Activated CD4-positive, alpha-beta T cell treated with anti-CD3 and anti-CD28 coated beads for 36 hours (primary cell): ENCODE measurements around the gene DIP2C. TPM values are rescaled to one million over a fixed set of nuclear protein-coding genes. Genes with fewer than 3 reads are reported as not detected.
"Not testable (repeated sequence)": the region's sequence is repeated elsewhere in the genome, so short reads cannot be mapped to it uniquely, and the experiment has no call there.

Experiments used
- ATAC-seq: fragments of 200-7000 bp; cut with Tn5 transposase; one replicate; pipeline ENCODE4 v1.10.0; 2021; ENCODE audit warnings: mild to moderate bottlenecking, moderate library complexity
- CTCF ChIA-PET: fragments of 350-600 bp; sonication (Branson Sonifier 250); formaldehyde crosslinking; loops from one replicate; lab custom pipeline; 2021; ENCODE audit warnings: antibody characterized with exemption; lab: Charles Lee
- POLR2A ChIA-PET: fragments of 350-600 bp; sonication (Branson Sonifier 250); formaldehyde crosslinking; loops from one replicate; lab custom pipeline; 2021; ENCODE audit warnings: antibody characterized with exemption, inconsistent platforms; lab: Charles Lee
- DNase-seq: peaks from one replicate; pipeline ENCODE4 v3.0.0-alpha.2; 2020
- H3K27ac Mint-ChIP-seq: one replicate; pipeline ENCODE4 v1.8.0; 2021; ENCODE audit warnings: mixed read lengths
- H3K27me3 Mint-ChIP-seq: one replicate; pipeline ENCODE4 v1.8.0; 2021; ENCODE audit warnings: mixed read lengths
- H3K36me3 Mint-ChIP-seq: one replicate; pipeline ENCODE4 v1.8.0; 2021; ENCODE audit warnings: low read depth, mixed read lengths
- H3K4me1 Mint-ChIP-seq: one replicate; pipeline ENCODE4 v1.8.0; 2021; ENCODE audit warnings: mixed read lengths
- H3K4me3 Mint-ChIP-seq: one replicate; pipeline ENCODE4 v1.8.0; 2021; ENCODE audit warnings: mild to moderate bottlenecking, moderate library complexity, mixed read lengths
- H3K9me3 Mint-ChIP-seq: one replicate; pipeline ENCODE4 v1.8.0; 2021; ENCODE audit warnings: low read depth, mixed read lengths
- intact Hi-C, 2 experiments: fragments of 100-400 bp; cut with DNase I in 1 of 2; cut with micrococcal nuclease in 1 of 2; formaldehyde crosslinking; loops; one replicate each; pipeline versions ENCODE4 v1.14.2 to v1.15.1; 2022 to 2024; cut with DNase I, micrococcal nuclease
- total RNA-seq, 2 experiments: library from RNA; stranded (reverse); gene quantifications; one replicate each; pipeline ENCODE4 v1.2.3, GENCODE V29; 2021

The DIP2C gene
- total RNA-seq, 2 experiments from 2014 or later = 0.76 to 0.94 TPM

GRCh38 chr10:351770-352334 is 337.6 kb downstream of the DIP2C start:
- H3K27me3 Mint-ChIP-seq = no peaks in the 10 kb centered on the region
- H3K4me1 Mint-ChIP-seq = peaks cover 17% of the 10 kb centered on the region
- CTCF ChIA-PET = no interaction called here
- peak overlapping the region; percentile 17 for H3K27ac Mint-ChIP-seq
- intact Hi-C loops = no loop called here
- ATAC-seq (peak; percentile 81), DNase-seq (peak; percentile 49)
- no peak overlapping the region for H3K4me3 Mint-ChIP-seq
- POLR2A ChIA-PET = interaction anchor here (0.7 kb wide), 1 partner anchor 34 kb away, joined by 3 read pairs; no protein-coding TSS in a partner anchor
- H3K36me3 Mint-ChIP-seq = no peaks in the 10 kb centered on the region
- H3K9me3 Mint-ChIP-seq = no peaks in the 10 kb centered on the region

DNA sequence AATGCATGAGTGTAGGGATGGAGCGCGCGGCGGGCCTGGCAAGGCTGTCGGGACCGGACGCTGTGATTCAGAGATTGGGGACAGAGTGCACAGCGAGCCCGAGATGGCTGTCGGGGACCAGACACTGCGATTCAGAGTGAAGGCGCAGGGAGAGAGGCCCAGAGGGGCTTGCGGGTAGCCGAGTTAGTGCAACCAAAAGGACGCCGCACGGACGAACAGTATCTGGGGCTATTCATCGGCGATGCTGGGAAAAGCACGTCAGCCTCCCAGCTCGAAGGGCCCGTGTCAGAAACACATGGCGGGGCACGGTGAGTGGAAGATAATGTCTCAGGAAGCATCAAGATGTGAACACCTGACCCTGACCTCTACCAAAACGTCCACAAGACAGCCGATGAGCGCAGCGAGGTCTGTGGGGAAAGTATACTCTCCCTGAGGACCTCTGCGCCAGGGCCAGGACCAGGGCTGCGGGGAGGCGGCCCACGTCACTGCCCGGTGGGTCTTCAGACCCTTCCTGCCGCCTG is 338.4 kb downstream of the DIP2C start:
- POLR2A ChIA-PET = no interaction called here
- intact Hi-C loops = no loop called here

GRCh38 chr10:349081-349480 is 340.4 kb downstream of the DIP2C start:
- CTCF ChIA-PET = no interaction called here
- peaks cover 17% of the 10 kb centered on the region for H3K4me1 Mint-ChIP-seq
- DNase-seq (no peak), ATAC-seq (no peak)
- H3K9me3 Mint-ChIP-seq = no peaks in the 10 kb centered on the region
- no peak overlapping the region for H3K27ac Mint-ChIP-seq
- H3K36me3 Mint-ChIP-seq = no peaks in the 10 kb centered on the region
- intact Hi-C loops = no loop called here
- POLR2A ChIA-PET = no interaction called here
- H3K4me3 Mint-ChIP-seq = no peak overlapping the region
- H3K27me3 Mint-ChIP-seq = no peaks in the 10 kb centered on the region

More for the DNA sequence above, 338.4 kb downstream of the DIP2C start:
- Mint-ChIP-seq H3K4me1 (peaks cover 17% of the 10 kb centered on the region), H3K27ac (no peak overlapping the region), H3K27me3 (no peaks in the 10 kb centered on the region), H3K36me3 (no peaks in the 10 kb centered on the region), H3K4me3 (no peak overlapping the region), H3K9me3 (no peaks in the 10 kb centered on the region)
- no peak for DNase-seq
- ATAC-seq = no peak
- CTCF ChIA-PET = no interaction called here

GRCh38 chr10:348456-348855 is 341.0 kb downstream of the DIP2C start:
- DNase-seq (no peak), ATAC-seq (no peak)
- no peaks in the 10 kb centered on the region for H3K9me3 Mint-ChIP-seq
- ChIA-PET CTCF (no interaction called here), POLR2A (no interaction called here)
- H3K27me3 Mint-ChIP-seq = no peaks in the 10 kb centered on the region
- no peaks in the 10 kb centered on the region for H3K36me3 Mint-ChIP-seq
- no peak overlapping the region for H3K27ac Mint-ChIP-seq
- H3K4me1 Mint-ChIP-seq = peaks cover 17% of the 10 kb centered on the region
- intact Hi-C loops = no loop called here
- no peak overlapping the region for H3K4me3 Mint-ChIP-seq

- POLR2A ChIA-PET, H3K27me3 Mint-ChIP-seq, H3K36me3 Mint-ChIP-seq, intact Hi-C loops, ATAC-seq, H3K4me3 Mint-ChIP-seq, H3K9me3 Mint-ChIP-seq, CTCF ChIA-PET, DNase-seq, H3K27ac Mint-ChIP-seq: not testable (repeated sequence)
- peaks cover 15% of the 10 kb centered on the region for H3K4me1 Mint-ChIP-seq
These were observed 341.7 kb downstream of the DIP2C start for GRCh38 chr10:347774-348173.

- DNase-seq, POLR2A ChIA-PET, ATAC-seq, H3K4me3 Mint-ChIP-seq, CTCF ChIA-PET, H3K9me3 Mint-ChIP-seq, H3K27ac Mint-ChIP-seq, H3K36me3 Mint-ChIP-seq, intact Hi-C loops, H3K27me3 Mint-ChIP-seq: not testable (repeated sequence)
- peaks cover 11% of the 10 kb centered on the region for H3K4me1 Mint-ChIP-seq
These were observed 342.3 kb downstream of the DIP2C start for GRCh38 chr10:347190-347589.

DNA sequence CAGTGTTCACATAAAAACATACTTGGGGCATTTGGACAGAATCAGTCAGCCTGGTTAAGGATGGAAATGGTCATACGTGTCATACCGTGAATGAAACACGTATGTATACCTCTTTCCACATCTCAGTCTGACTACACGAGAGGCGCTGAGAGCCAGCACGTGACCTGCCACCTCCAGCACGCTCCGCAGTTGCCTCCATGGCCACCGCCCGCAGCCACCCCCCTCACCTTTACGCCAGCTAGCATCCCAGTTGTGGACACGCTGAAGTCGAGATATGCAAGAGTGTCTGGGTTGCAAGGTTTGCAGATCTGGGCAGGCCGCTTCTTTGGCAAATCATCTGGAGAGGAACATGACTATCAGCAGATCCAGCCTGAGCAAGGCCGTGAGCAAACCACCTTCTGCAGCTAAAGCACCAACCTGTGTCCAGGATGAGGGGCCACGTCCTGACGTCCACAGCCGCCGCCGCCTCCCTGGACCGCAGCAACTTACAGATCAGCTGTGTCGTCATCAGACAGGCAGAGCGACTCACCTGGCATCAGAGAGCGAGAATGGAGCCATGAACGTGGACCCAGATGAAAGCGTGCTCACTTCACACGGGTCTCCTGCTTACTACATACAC is 344.8 kb downstream of the DIP2C start:
- Mint-ChIP-seq H3K27ac (no peak overlapping the region), H3K36me3 (no peaks in the 10 kb centered on the region), H3K27me3 (no peaks in the 10 kb centered on the region), H3K4me1 (no peaks in the 10 kb centered on the region), H3K4me3 (no peak overlapping the region), H3K9me3 (no peaks in the 10 kb centered on the region)
- no peak for ATAC-seq
- ChIA-PET CTCF (no interaction called here), POLR2A (no interaction called here)
- DNase-seq = no peak
- intact Hi-C loops = no loop called here

DNA sequence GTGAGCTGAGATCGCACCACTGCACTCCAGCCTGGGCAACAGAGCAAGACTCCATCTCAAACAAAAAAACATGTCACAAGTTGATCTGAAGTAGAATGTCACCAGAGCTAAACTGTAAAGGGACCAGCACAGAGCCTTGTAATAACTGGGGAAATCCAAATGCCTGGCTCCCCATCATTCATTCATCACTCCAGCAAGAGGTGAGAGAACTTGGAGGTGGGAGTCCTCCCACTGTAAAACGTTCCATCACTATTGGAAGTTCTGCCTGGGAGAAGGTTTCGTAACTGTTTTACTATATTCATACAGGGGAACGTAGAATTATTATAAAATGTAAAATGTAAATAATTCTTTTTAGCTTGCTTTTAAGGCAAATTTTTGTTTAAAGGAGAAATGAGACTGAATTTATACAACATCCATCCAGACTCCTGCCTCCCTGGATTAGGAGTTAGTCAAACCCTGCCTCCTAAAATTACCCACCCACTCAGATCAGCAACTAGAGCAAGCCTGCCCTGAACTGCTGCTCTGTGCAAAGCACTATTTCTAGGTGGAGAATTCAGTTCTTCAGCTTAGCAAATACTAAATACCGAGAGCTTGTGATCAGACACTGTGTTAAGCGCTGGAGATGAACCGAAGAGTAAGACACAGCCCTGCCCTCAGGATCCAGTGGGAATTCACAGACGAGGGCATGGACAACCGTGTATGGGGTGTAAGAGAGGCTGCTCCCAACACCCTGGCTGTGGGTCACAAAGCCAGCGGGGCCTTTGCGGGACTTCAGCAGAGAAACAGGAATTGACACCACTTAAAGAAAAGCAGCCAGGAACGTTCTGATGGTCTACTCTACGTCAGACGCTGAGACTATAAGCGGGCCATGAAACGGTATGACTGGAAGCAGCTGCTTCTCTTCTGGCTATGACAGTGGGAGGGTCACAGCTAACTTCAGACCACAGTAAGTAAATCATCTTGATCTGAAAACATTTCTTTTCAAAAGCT is 345.9 kb downstream of the DIP2C start:
- POLR2A ChIA-PET = interaction anchor here (0.7 kb wide), 1 partner anchor 207 kb away, joined by 3 read pairs; no protein-coding TSS in a partner anchor
- ATAC-seq = no peak
- H3K36me3 Mint-ChIP-seq = no peaks in the 10 kb centered on the region
- CTCF ChIA-PET = no interaction called here
- H3K4me3 Mint-ChIP-seq = no peak overlapping the region
- no peaks in the 10 kb centered on the region for H3K27me3 Mint-ChIP-seq
- no peak overlapping the region for H3K27ac Mint-ChIP-seq
- DNase-seq = no peak
- no peaks in the 10 kb centered on the region for H3K4me1 Mint-ChIP-seq
- intact Hi-C loops = no loop called here
- no peaks in the 10 kb centered on the region for H3K9me3 Mint-ChIP-seq

GRCh38 chr10:341081-341740 is 348.3 kb downstream of the DIP2C start:
- H3K4me3 Mint-ChIP-seq = no peak overlapping the region
- ATAC-seq (no peak), DNase-seq (no peak)
- POLR2A ChIA-PET = no interaction called here
- H3K4me1 Mint-ChIP-seq = peaks cover 2% of the 10 kb centered on the region
- no peaks in the 10 kb centered on the region for H3K27me3 Mint-ChIP-seq
- CTCF ChIA-PET = interaction anchor here (0.7 kb wide), 2 partner anchors 9 to 180 kb away, joined by 3 to 4 read pairs; no protein-coding TSS in a partner anchor
- intact Hi-C loops = no loop called here
- no peak overlapping the region for H3K27ac Mint-ChIP-seq
- no peaks in the 10 kb centered on the region for H3K9me3 Mint-ChIP-seq
- peaks cover 5% of the 10 kb centered on the region for H3K36me3 Mint-ChIP-seq

DNA sequence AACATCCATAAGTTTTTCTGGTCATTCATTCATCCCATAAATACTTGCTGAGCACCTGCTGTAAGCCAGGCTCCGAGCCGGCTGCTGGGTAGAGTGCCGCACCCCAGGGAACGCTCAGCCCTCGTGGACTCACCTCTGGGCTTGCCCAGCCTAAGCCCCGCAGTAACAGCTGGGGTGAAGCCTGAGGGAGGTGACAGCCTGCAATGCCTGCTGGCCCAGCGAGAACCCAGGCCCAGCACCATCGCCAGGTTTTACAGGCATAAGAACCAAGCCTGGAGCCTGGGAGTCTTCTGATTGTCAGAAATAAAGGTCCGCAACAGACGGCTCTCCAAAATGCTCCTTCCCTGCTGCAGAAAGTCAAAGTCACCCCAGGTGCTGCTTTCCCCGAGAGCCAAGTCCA is 348.8 kb downstream of the DIP2C start:
- no peak for ATAC-seq
- no peaks in the 10 kb centered on the region for H3K9me3 Mint-ChIP-seq
- intact Hi-C loops = no loop called here
- H3K27me3 Mint-ChIP-seq = no peaks in the 10 kb centered on the region
- POLR2A ChIA-PET = no interaction called here
- H3K36me3 Mint-ChIP-seq = peaks cover 5% of the 10 kb centered on the region
- no peak overlapping the region for H3K27ac Mint-ChIP-seq
- H3K4me3 Mint-ChIP-seq = no peak overlapping the region
- CTCF ChIA-PET = no interaction called here
- no peak for DNase-seq
- peaks cover 2% of the 10 kb centered on the region for H3K4me1 Mint-ChIP-seq

- CTCF ChIA-PET = no interaction called here
These were observed 350.5 kb downstream of the DIP2C start for GRCh38 chr10:339038-339391.

More at GRCh38 chr10:339038-339391, 350.5 kb downstream of the DIP2C start:
- POLR2A ChIA-PET = no interaction called here
- Mint-ChIP-seq H3K36me3 (peaks cover 5% of the 10 kb centered on the region), H3K4me3 (no peak overlapping the region), H3K4me1 (peaks cover 6% of the 10 kb centered on the region), H3K9me3 (no peaks in the 10 kb centered on the region), H3K27ac (no peak overlapping the region), H3K27me3 (no peaks in the 10 kb centered on the region)
- intact Hi-C loops = no loop called here
- no peak for DNase-seq
- no peak for ATAC-seq
